Measurements from ENCODE around the gene PLA2G2E.

DNA sequence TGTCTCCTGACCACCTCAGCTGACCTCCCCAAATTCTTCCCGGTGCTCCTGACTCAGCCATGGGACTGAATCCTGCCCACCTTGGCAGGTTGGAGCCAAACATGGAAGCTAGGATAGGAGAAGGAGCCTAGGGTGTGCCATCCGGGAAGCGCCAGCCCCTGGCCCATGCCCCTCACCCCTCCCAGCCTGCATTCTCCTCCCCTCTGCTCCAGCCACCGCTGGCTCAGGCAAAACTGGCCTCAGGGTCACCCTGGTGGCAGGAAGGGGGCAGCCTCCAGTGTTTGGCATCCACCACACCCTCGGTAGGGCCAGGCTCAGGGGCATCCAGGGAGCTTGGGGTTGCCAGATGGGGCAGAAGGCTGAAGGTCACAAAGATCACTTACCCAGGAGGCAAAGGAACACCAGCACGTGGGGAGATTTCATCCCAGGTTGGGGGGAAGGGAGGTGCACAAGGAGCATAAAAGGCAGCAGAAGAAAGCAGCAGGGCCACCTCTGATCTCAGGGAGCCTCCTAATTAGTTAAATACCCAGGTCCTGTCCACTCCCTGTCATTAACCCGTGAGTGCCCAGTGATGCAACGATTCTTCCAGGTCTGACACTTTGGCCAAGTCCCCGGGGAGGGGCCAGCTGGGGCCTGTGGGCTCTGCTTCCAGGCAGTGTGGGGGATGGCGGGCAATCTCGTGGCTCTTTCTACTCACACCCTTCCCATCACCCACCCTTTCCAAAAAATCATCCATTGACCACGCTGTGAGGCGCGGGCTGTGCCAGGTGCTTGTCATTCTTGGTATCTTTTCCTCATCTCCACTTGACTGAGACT, at the start of gene PLA2G2E:
- TF ChIP-seq, protein P1, sequence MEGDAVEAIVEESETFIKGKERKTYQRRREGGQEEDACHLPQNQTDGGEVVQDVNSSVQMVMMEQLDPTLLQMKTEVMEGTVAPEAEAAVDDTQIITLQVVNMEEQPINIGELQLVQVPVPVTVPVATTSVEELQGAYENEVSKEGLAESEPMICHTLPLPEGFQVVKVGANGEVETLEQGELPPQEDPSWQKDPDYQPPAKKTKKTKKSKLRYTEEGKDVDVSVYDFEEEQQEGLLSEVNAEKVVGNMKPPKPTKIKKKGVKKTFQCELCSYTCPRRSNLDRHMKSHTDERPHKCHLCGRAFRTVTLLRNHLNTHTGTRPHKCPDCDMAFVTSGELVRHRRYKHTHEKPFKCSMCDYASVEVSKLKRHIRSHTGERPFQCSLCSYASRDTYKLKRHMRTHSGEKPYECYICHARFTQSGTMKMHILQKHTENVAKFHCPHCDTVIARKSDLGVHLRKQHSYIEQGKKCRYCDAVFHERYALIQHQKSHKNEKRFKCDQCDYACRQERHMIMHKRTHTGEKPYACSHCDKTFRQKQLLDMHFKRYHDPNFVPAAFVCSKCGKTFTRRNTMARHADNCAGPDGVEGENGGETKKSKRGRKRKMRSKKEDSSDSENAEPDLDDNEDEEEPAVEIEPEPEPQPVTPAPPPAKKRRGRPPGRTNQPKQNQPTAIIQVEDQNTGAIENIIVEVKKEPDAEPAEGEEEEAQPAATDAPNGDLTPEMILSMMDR (IDR thresholded peaks at IDR 0.05) = no peak
- TF ChIP-seq, protein P2, sequence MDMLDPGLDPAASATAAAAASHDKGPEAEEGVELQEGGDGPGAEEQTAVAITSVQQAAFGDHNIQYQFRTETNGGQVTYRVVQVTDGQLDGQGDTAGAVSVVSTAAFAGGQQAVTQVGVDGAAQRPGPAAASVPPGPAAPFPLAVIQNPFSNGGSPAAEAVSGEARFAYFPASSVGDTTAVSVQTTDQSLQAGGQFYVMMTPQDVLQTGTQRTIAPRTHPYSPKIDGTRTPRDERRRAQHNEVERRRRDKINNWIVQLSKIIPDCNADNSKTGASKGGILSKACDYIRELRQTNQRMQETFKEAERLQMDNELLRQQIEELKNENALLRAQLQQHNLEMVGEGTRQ (IDR thresholded peaks at IDR 0.05; ENCODE audit: borderline replicate concordance, low read depth, low read length) = no peak
- TF ChIP-seq EP300 (IDR thresholded peaks at IDR 0.05; ENCODE audit: borderline replicate concordance in 1 of 2, low read depth in 1 of 2, low read length in 1 of 2) = no peak

Data from SK-N-SH (cell line).